ENCODE results near the gene TXNRD3. TPM values are rescaled to one million over a fixed set of nuclear protein-coding genes. Genes with fewer than 3 reads are reported as not detected.

TXNRD3 gene
- total RNA-seq = 1 to 10 TPM; 1.0 to 1.1 TPM

GRCh38 chr3:126654571-126655383, at the start of gene TXNRD3:
Gene TXNRD3 (minus strand): TSS chr3:126655124.

GRCh38 chr3:126703512-126704493, 48.9 kb upstream of the TXNRD3 start, which contains the start of gene CHCHD6:
Gene CHCHD6 (plus strand): TSS chr3:126704240. CDS start chr3:126704313, 73 bp downstream.

DNA sequence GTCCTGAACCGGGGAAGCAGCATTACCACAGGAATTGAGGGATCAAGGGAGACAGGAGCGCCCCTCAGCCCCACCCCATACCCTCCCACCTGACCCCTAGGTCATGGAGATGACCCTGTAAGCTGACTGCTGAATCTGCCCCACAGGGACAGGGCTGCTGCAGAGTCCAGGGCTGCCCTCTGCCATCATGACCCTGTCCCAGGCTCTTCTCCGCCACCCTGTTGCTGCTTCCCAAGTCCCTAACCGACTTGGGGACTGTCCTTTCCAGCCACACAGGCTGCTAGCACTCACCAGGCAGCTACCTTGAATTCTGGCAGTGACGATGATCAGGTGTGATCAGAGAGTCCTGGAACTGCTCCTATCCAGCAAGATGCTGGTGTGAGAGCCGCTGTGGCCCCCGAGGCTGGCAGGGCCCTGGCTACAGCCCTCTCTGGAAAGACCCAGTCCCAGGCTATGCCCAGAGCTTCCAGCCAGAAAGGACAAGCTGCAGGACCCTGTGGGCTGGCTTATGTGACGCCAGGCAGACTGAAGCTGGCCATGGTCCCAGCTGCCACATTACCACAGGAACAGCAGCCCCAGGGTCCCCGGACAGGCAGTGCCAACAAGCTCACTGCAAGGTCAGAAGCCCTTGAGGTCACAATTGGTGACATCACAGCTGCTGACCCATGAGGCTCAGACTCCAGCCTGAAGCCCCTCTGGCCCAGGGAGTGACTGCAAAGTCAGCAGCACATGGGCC, 96.4 kb downstream of the TXNRD3 start, which contains the start of gene C3orf22:
C3orf22 (minus strand) TSS at position 597 of the 736 bp plus-strand sequence. CDS start 5,542 bp downstream, outside the sequence.

Other genes starting within 250 kb of the TXNRD3 start
- 10 to 100 TPM; 29.4 to 31.9 TPM for gene ZXDC, start 179.2 kb downstream of the TXNRD3 start, total RNA-seq
- not detected for gene UROC1, start 137.4 kb downstream of the TXNRD3 start, total RNA-seq
- gene CHST13, start 131.0 kb downstream of the TXNRD3 start, total RNA-seq = not detected
- gene C3orf22, start 96.2 kb downstream of the TXNRD3 start, total RNA-seq = not detected
- gene CHCHD6, start 49.1 kb upstream of the TXNRD3 start, total RNA-seq = 1 to 10 TPM; 4.6 to 6.0 TPM